ENCODE measurements around the gene RPL15.

RPL15 gene

DNA sequence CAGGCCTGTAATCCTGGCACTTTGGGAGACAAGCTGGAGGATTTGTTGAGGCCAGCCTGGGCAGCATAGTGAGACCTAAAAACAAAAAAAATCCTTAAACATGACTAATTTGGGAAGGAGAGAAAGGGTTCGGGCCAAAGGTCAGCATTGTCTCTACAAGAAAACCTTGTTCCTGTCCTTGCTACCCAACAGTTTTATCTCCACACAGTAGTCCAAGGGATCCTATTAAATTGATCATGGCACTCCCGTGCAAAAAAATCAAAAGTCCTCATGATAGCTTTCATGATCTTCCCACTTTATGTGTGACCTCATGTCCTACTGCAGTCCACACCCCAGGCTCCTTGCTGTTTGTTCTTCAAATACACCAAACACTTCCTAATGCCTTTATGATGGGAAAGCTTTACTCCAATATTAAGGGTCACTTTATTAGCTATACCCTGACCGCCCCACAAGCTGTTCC lies 4.2 kb downstream of the RPL15 start:
- DNase-seq (ENCODE audit: extremely low read depth, low read depth), result no peak
- TF ChIP-seq, protein P1, sequence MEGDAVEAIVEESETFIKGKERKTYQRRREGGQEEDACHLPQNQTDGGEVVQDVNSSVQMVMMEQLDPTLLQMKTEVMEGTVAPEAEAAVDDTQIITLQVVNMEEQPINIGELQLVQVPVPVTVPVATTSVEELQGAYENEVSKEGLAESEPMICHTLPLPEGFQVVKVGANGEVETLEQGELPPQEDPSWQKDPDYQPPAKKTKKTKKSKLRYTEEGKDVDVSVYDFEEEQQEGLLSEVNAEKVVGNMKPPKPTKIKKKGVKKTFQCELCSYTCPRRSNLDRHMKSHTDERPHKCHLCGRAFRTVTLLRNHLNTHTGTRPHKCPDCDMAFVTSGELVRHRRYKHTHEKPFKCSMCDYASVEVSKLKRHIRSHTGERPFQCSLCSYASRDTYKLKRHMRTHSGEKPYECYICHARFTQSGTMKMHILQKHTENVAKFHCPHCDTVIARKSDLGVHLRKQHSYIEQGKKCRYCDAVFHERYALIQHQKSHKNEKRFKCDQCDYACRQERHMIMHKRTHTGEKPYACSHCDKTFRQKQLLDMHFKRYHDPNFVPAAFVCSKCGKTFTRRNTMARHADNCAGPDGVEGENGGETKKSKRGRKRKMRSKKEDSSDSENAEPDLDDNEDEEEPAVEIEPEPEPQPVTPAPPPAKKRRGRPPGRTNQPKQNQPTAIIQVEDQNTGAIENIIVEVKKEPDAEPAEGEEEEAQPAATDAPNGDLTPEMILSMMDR (IDR thresholded peaks at IDR 0.05; ENCODE audit: low read depth, low read length), result no peak

DNA sequence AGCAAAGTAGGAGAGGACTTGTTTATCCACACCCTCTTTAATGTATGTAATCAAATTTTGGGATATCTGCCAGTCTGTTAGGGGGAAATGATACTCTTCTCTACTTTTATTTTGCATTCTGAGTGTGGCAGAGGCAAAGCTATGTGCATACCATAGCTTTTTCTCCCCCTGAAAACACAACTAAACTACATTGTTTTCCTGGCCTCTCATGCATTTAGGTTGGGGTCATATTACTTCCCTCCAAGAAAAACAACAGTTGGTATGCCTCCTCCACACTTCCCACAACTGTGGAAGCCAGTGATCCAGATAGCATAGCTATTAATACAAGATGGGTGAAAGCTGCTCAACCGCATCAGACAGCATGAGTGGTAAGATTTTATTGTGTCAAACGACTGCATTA lies 6.9 kb downstream of the RPL15 start:
- TF ChIP-seq, protein P1 (IDR thresholded peaks at IDR 0.05; ENCODE audit: low read depth, low read length), result no peak
- peak; percentile 23 for DNase-seq (ENCODE audit: extremely low read depth, low read depth)

DNA sequence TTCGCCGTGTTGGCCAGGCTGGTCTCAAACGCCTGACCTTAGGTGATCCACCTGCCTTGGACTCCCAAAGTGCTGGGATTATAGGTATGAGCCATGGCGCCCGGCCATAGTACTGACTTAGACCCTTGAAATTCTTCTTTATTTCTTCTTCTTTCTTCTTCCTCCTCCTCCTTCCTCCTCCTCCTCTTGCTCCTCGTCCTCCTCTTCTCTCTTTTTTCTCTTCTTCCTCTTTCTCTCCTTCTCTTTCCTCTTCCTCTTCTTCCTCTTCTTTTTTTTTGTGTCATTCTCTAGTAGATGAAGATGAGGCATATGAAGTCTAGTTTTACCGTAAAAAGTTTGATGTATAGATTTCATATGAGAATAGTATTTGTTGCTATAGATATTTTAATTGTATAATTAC lies 9.3 kb downstream of the RPL15 start:
- no peak for DNase-seq (ENCODE audit: extremely low read depth, low read depth)

DNA sequence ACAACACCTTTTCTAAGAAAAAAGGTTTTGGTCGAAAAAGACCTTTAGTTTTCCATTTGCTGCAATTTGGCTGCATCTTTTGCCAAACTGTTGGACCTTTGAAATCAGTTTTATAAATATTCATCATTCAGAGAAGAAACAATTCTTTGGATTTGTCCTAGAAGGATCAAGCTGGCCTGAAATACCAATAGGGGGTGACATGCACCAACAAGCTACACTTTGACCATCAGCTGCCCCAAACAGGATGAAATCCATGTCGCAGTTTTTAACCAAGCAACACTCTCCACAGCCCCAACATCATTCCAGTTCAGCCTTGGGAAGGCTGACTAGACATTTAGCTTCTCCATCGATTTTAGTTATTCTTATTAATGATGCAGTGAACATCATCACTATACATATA lies 9.8 kb downstream of the RPL15 start:
- DNase-seq (ENCODE audit: extremely low read depth, low read depth), result no peak
- TF ChIP-seq, protein P1 (IDR thresholded peaks at IDR 0.05; ENCODE audit: low read depth, low read length), result peak; percentile 17

More for the DNA sequence above, 9.3 kb downstream of the RPL15 start:
- TF ChIP-seq, protein P1 (IDR thresholded peaks at IDR 0.05; ENCODE audit: low read depth, low read length), result no peak

DNA sequence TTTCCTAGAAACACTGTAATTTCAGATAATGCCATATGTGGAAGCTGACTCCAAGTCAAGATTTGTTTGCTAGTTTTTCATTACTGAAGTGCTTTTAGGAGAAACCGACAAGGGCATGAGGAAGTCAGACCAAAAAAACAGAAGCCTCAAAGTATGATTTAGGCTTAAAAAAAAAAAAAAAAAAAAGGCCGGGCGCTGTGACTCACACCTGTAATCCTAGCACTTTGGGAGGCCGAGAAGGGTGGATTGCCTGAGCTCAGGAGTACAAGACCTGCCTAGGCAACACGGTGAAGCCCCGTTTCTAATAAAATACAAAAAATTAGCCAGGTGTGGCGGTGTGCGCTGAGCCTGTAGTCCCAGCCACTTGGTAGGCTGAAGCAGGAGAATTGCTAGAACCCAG lies 11.6 kb downstream of the RPL15 start:
- TF ChIP-seq, protein P1 (IDR thresholded peaks at IDR 0.05; ENCODE audit: low read depth, low read length), result no peak
- no peak for DNase-seq (ENCODE audit: extremely low read depth, low read depth)

DNA sequence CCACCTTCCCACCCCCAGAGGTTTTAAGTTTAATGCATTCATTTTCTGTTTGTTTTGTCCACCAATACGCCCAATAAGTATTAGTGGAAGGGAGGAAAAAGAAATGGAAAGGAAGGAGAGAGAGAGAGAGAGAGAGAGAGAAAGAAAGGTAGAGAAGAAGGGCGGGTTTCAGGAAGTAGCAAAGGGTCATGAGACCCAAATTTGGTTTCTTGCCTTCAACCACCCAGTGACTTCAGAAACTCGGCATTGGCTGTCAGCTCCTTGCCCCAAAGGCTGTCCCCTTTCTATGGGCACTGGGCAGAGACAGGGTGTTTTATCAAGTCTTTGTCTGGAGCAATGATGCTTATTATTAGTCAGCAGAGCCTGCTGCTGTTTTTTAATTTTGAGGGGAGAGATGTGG lies 14.7 kb downstream of the RPL15 start:
- TF ChIP-seq, protein P1 (IDR thresholded peaks at IDR 0.05; ENCODE audit: low read depth, low read length), result no peak

DNA sequence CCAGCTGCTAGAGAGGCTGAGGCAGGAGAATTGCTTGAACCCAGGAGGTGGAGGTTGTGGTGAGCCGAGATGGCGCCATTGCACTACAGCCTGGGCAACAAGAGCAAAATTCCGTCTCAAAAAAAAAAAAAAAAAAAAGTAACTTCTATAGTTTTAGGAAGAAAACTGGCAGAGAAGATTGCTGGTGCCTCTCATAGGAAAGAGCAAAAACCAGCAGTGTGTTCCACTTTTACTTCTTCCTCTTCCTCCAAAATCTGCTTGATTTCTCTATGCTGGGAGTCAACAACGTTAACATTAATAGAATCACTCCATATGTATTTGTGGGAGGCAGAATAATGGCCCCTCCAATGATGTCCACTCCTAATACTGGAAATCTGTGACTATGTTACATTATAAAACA lies 15.6 kb downstream of the RPL15 start:
- TF ChIP-seq, protein P1 (IDR thresholded peaks at IDR 0.05; ENCODE audit: low read depth, low read length), result no peak
- no peak for DNase-seq (ENCODE audit: extremely low read depth, low read depth)

More for the DNA sequence above, 14.7 kb downstream of the RPL15 start:
- no peak for DNase-seq (ENCODE audit: extremely low read depth, low read depth)
